Heart right ventricle (tissue), 16 donors: ENCODE data around the gene HEATR1. TPM values are rescaled to one million over a fixed set of nuclear protein-coding genes. Genes with fewer than 3 reads are reported as not detected.

Source experiments
- ATAC-seq, 8 donors: fragments of 200-7000 bp; cut with Tn5 transposase; one replicate each; pipeline ENCODE4 v1.9.1; 2020; ENCODE audit warnings: mild to moderate bottlenecking in 8 of 8, moderate library complexity in 8 of 8, moderate number of reproducible peaks in 1 of 8
- DNase-seq, 2 donors: peaks; one replicate each; pipeline ENCODE4 v3.0.0-alpha.2; 2020
- H3K27ac ChIP-seq, 10 donors: fragments of 200-600 bp; sonication (generic) in 2 of 10; one replicate each; pipeline versions ENCODE4 v1.5.0 to v1.8.0; 2020 to 2022; ENCODE audit warnings: mild to moderate bottlenecking in 3 of 10
- H3K27me3 ChIP-seq, 7 donors: fragments of 200-600 bp; one replicate each; pipeline ENCODE4 v1.8.0; 2021 to 2022; ENCODE audit warnings: mild to moderate bottlenecking in 2 of 7
- H3K36me3 ChIP-seq, 9 donors: fragments of 200-600 bp; sonication (generic) in 1 of 9; one replicate each; pipeline versions ENCODE4 v1.5.0 to v1.8.0; 2020 to 2022; ENCODE audit warnings: mild to moderate bottlenecking in 2 of 9
- H3K4me1 ChIP-seq, 9 donors: fragments of 200-600 bp; sonication (generic) in 1 of 9; one replicate each; pipeline versions ENCODE4 v1.5.0 to v1.8.0; 2020 to 2022; ENCODE audit warnings: mild to moderate bottlenecking in 4 of 9
- H3K4me3 ChIP-seq, 10 donors: fragments of 200-600 bp; sonication (generic) in 2 of 10; one replicate each; pipeline versions ENCODE4 v1.5.0 to v1.8.0; 2020 to 2022; ENCODE audit warnings: mild to moderate bottlenecking in 7 of 10, moderate library complexity in 2 of 10
- H3K9me3 ChIP-seq, 11 donors: fragments of 200-600 bp in 10 of 11; sonication (generic) in 2 of 11; one replicate each; pipeline versions ENCODE4 v1.5.0 to v1.8.0; 2013 to 2022; ENCODE audit warnings: mild to moderate bottlenecking in 2 of 11, control low read depth in 1 of 11, moderate library complexity in 1 of 11
- whole genome bisulfite sequencing, 2 donors: extraction: QIAGEN DNeasy Blood & Tissue Kit; methylation state at CpG; one replicate each; pipeline ENCODE4 v1.1.7; 2013; ENCODE audit warnings: inconsistent platforms in 1 of 2; 5-methylcytosine and 5-hydroxymethylcytosine counted together
- intact Hi-C, 10 donors: fragments of 100-400 bp; cut with DNase I; formaldehyde crosslinking; loops; one replicate each; pipeline versions ENCODE4 v1.11.1 to v1.14.2; 2022
- polyA plus RNA-seq, 2 donors: library from polyadenylated mRNA; stranded (reverse); fragments of 200-250 nt; gene quantifications; one replicate each; pipeline ENCODE4 v1.2.3, GENCODE V29; 2013
- total RNA-seq, 10 donors: library from RNA; stranded (reverse); fragmentation: NEBNext Ultra II Directional in 3 of 10; extraction: Animal tissue kit (Norgen Biotek cat#: 25700) in 3 of 10; gene quantifications; one replicate each; pipeline versions ENCODE4 v1.2.1 to v1.2.4, GENCODE V29; 2021 to 2023
- TF ChIP-seq, protein P1 (sequence below), 9 donors: fragments of 200-600 bp; sonication (generic) in 2 of 9; IDR thresholded peaks; one replicate each; pipeline versions ENCODE4 v1.5.0 to v1.8.0; 2021 to 2022; ENCODE audit warnings: antibody characterized with exemption in 9 of 9, mild to moderate bottlenecking in 5 of 9, moderate library complexity in 1 of 9
- donor health status: Arrhythmogenic right ventricular cardiomyopathy.
- donor health status: ischemic (EF 13 %, LVEDD 7.1; RV severe dilation, severe dysfunction).
- donor health status: healthy with polysubstance abuse.
- donor health status: DM: no; HTN: yes; CAD: no.
- donor health status: DM: no; HTN: no; CAD: no.
- donor health status: ischemic (EF 25% LVEDD 6.9; RV normal size, moderate dysfunction).
- donor health status: ischemic (EF 25% LVEDD 5.7; RV mildly dilated, moderate dysfunction).
- donor health status: healthy.
- donor health status: DM: yes; HTN: yes; CAD: no.
- donor health status: Ischemic cardiomyopathy.
- donor health status: ischemic (EF 35%, LVEDD 5.7; RV mildly dilated, moderate dysfunction).
- donor health status: nonischemic (EF 11% LVEDD 7.7; RV severe dilation, severe dysfunction).
- donor health status: DM: yes; HTN: yes; CAD: no.
- donor health status: PGD.
- donor health status: ischemic (EF 29% LVEDD 5.4; RV normal size, mild dysfunction).
- donor health status: nonischemic (EF 23%, LVEDD 6.1; RV moderate dilation, normal function).

Gene HEATR1
- total and polyA plus RNA-seq, 12 donors, result 2.2 to 15.5 (median 10.5) TPM

- Histone ChIP-seq H3K4me1 (peaks cover 0 to 11% (median 0%) of the 10 kb centered on the region in 9 donors), H3K36me3 (peaks cover 0 to 100% (median 32%) of the 10 kb centered on the region in 9 donors), H3K27ac (no peak overlapping the region), H3K4me3 (no peak overlapping the region), H3K27me3 (no peaks in the 10 kb centered on the region), H3K9me3 (no peaks in the 10 kb centered on the region)
- WGBS, 2 donors, result 82 to 84% methylated on average over 3 of the region's 3 CpGs
- TF ChIP-seq, protein P1, sequence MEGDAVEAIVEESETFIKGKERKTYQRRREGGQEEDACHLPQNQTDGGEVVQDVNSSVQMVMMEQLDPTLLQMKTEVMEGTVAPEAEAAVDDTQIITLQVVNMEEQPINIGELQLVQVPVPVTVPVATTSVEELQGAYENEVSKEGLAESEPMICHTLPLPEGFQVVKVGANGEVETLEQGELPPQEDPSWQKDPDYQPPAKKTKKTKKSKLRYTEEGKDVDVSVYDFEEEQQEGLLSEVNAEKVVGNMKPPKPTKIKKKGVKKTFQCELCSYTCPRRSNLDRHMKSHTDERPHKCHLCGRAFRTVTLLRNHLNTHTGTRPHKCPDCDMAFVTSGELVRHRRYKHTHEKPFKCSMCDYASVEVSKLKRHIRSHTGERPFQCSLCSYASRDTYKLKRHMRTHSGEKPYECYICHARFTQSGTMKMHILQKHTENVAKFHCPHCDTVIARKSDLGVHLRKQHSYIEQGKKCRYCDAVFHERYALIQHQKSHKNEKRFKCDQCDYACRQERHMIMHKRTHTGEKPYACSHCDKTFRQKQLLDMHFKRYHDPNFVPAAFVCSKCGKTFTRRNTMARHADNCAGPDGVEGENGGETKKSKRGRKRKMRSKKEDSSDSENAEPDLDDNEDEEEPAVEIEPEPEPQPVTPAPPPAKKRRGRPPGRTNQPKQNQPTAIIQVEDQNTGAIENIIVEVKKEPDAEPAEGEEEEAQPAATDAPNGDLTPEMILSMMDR (IDR thresholded peaks at IDR 0.05), result no peak
- DNase-seq (no peak), ATAC-seq (no peak)
- intact Hi-C loops, result no loop called here
These were observed 28.8 kb downstream of the HEATR1 start for GRCh38 chr1:236575523-236575922.

DNA sequence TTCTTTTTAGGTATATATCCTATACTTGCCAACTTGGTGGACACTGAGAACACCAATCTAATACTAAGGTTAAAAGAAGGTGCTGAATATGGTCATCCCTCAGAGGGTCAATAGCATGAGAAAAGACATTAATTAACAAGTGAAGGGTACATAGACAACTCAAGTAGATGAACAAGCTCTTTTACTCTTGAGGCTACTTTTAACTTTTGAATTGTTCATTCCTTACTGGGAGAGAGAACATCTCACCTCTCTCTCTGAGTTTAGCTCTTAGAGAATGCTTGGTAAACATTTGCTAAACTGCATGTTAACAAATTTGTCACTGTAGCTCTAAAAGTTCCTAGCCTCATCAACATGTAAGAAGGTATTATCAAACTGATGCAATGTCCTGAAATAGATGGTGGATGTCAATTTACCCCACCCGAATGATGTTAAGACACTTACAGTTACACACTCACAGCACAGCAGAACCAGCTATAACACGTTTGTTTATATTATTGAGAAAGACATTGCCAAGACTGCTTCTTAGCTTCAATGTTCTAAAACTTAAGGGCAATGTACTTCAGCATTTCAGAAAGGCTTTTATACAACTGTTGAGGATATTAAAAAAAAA lies 35.9 kb downstream of the HEATR1 start:
- WGBS, 2 donors, result 79 to 85% methylated on average over 2 of the region's 2 CpGs
- intact Hi-C loops, result no loop called here
- no peak for DNase-seq

GRCh38 chr1:236565530-236565929 lies 38.8 kb downstream of the HEATR1 start:
- DNase-seq, result no peak
- Histone ChIP-seq H3K27me3 (no peaks in the 10 kb centered on the region), H3K9me3 (no peaks in the 10 kb centered on the region), H3K4me1 (no peaks in the 10 kb centered on the region), H3K4me3 (no peak overlapping the region), H3K27ac (no peak overlapping the region), H3K36me3 (peaks cover 0 to 100% (median 46%) of the 10 kb centered on the region in 9 donors)
- TF ChIP-seq, protein P1 (IDR thresholded peaks at IDR 0.05), result no peak
- ATAC-seq, result no peak
- intact Hi-C loops, result no loop called here
- WGBS, 2 donors, result 92 to 93% methylated on average over 5 of the region's 5 CpGs

More for the DNA sequence above, 35.9 kb downstream of the HEATR1 start:
- no peaks in the 10 kb centered on the region for H3K27me3 ChIP-seq
- no peak overlapping the region for H3K4me3 ChIP-seq
- H3K27ac ChIP-seq, result no peak overlapping the region
- no peak for ATAC-seq
- no peaks in the 10 kb centered on the region for H3K9me3 ChIP-seq
- no peaks in the 10 kb centered on the region for H3K4me1 ChIP-seq
- peaks cover 0 to 100% (median 70%) of the 10 kb centered on the region in 9 donors for H3K36me3 ChIP-seq
- TF ChIP-seq, protein P1 (IDR thresholded peaks at IDR 0.05), result no peak

GRCh38 chr1:236561976-236562375 lies 42.3 kb downstream of the HEATR1 start:
- Histone ChIP-seq H3K36me3 (peaks cover 0 to 100% (median 41%) of the 10 kb centered on the region in 9 donors), H3K27me3 (no peaks in the 10 kb centered on the region), H3K4me1 (no peaks in the 10 kb centered on the region), H3K9me3 (no peaks in the 10 kb centered on the region), H3K4me3 (no peak overlapping the region), H3K27ac (no peak overlapping the region)
- intact Hi-C loops, result no loop called here
- TF ChIP-seq, protein P1 (IDR thresholded peaks at IDR 0.05), result no peak
- ATAC-seq (no peak), DNase-seq (no peak)
- WGBS, 2 donors, result 78 to 79% methylated on average over 2 of the region's 2 CpGs
